Neural cell (in vitro differentiated cells): ENCODE data around the gene ENOSF1. TPM values are rescaled to one million over a fixed set of nuclear protein-coding genes. Genes with fewer than 3 reads are reported as not detected.

Source experiments
- H2AFZ ChIP-seq: fragments of 200-600, 300-800 bp; sonication (generic), shearing (Covaris generic); 2 replicates; pipeline ENCODE4 v1.6.0; 2014; ENCODE audit warnings: low read depth, mild to moderate bottlenecking, antibody characterized with exemption, low read length, moderate library complexity
- H3F3A ChIP-seq: fragments of 200-600 bp; shearing (Covaris generic); 2 replicates; pipeline ENCODE4 v1.6.1; 2016; ENCODE audit warnings: mild to moderate bottlenecking, moderate library complexity, mixed read lengths, antibody characterized with exemption, low read length; ENCODE audit not compliant: insufficient read depth, poor library complexity, severe bottlenecking
- H3K27ac ChIP-seq: fragments of 200-600, 300-800 bp; sonication (generic), shearing (Covaris generic); 2 replicates; pipeline ENCODE4 v1.5.1; 2014; ENCODE audit warnings: mild to moderate bottlenecking, low read length, moderate library complexity
- H3K27me3 ChIP-seq: fragments of 300-800, 200-600 bp; sonication (generic), shearing (Covaris generic); 2 replicates; pipeline ENCODE4 v1.6.0; 2014; ENCODE audit warnings: mild to moderate bottlenecking, low read depth, low read length, moderate library complexity; ENCODE audit not compliant: insufficient read depth
- H3K36me3 ChIP-seq: fragments of 300-800, 200-600 bp; sonication (generic), shearing (Covaris generic); 2 replicates; pipeline ENCODE4 v1.5.1; 2014; ENCODE audit warnings: mild to moderate bottlenecking, antibody characterized with exemption, low read length, moderate library complexity; ENCODE audit not compliant: insufficient read depth
- H3K4me2 ChIP-seq: fragments of 300-800, 200-600 bp; sonication (generic), shearing (Covaris generic); 2 replicates; pipeline ENCODE4 v1.6.0; 2014; ENCODE audit warnings: mild to moderate bottlenecking, low read length
- H3K4me3 ChIP-seq: fragments of 300-800, 200-600 bp; sonication (generic), shearing (Covaris generic); 2 replicates; pipeline ENCODE4 v1.5.1; 2014; ENCODE audit warnings: mild to moderate bottlenecking, low read length, moderate library complexity
- H3K79me2 ChIP-seq: fragments of 200-600 bp; shearing (Covaris generic); replicated peaks from 2 replicates; pipeline ENCODE4 v1.6.0; 2014; ENCODE audit warnings: mild to moderate bottlenecking, low read length, moderate library complexity; ENCODE audit not compliant: insufficient read depth
- H3K9ac ChIP-seq: fragments of 300-800, 200-600 bp; sonication (generic), shearing (Covaris generic); 2 replicates; pipeline ENCODE4 v1.6.1; 2016; ENCODE audit warnings: mild to moderate bottlenecking, low read length, mixed read lengths
- H3K9me2 ChIP-seq: fragments of 200-600 bp; shearing (Covaris generic); 2 replicates; pipeline ENCODE4 v1.6.1; 2016; ENCODE audit warnings: mild to moderate bottlenecking, low read length, mixed read lengths; ENCODE audit not compliant: insufficient read depth
- H3K9me3 ChIP-seq: fragments of 200-600, 300-800 bp; sonication (generic), shearing (Covaris generic); 2 replicates; pipeline ENCODE4 v1.6.1; 2016; ENCODE audit warnings: mild to moderate bottlenecking, mixed run types, low read length, moderate library complexity, mixed read lengths
- H4K20me1 ChIP-seq: fragments of 200-600 bp; shearing (Covaris generic); 2 replicates; pipeline ENCODE4 v1.6.1; 2016; ENCODE audit warnings: mild to moderate bottlenecking, mixed run types; ENCODE audit not compliant: insufficient read depth
- EP300 ChIP-seq: fragments of 450-650 bp; conservative IDR thresholded peaks from 2 replicates; pipeline ENCODE4 v1.6.1; 2014; ENCODE audit warnings: antibody characterized with exemption, mild to moderate bottlenecking, moderate library complexity; ENCODE audit not compliant: poor library complexity, severe bottlenecking
- EZH2 ChIP-seq: fragments of 200-600, 300-800 bp; shearing (Covaris generic), sonication (generic); IDR thresholded peaks from 2 replicates; pipeline ENCODE4 v1.6.1; 2014; ENCODE audit warnings: antibody characterized with exemption, low read length, borderline replicate concordance, mild to moderate bottlenecking; ENCODE audit not compliant: insufficient read depth, poor library complexity, severe bottlenecking
- MXI1 ChIP-seq: fragments of 450-650 bp; conservative IDR thresholded peaks from 2 replicates; pipeline ENCODE4 v1.6.1; 2014; ENCODE audit warnings: antibody characterized with exemption, mild to moderate bottlenecking; ENCODE audit not compliant: poor library complexity, severe bottlenecking
- POLR2AphosphoS5 ChIP-seq: IDR thresholded peaks from 2 replicates; pipeline ENCODE4 v1.6.1; 2012
- RAD21 ChIP-seq: fragments of 450-650 bp; conservative IDR thresholded peaks from 2 replicates; pipeline ENCODE4 v1.6.1; 2014; ENCODE audit warnings: antibody characterized with exemption, mild to moderate bottlenecking, moderate library complexity
- SMC3 ChIP-seq: fragments of 450-650 bp; conservative IDR thresholded peaks from 2 replicates; pipeline ENCODE4 v1.6.1; 2014; ENCODE audit warnings: antibody characterized with exemption, mild to moderate bottlenecking, moderate library complexity; ENCODE audit not compliant: poor library complexity
- TAF1 ChIP-seq: IDR thresholded peaks from 2 replicates; pipeline ENCODE4 v1.6.1; 2012; ENCODE audit warnings: low read depth
- polyA plus RNA-seq: library from polyadenylated mRNA; depleted of rRNA; stranded (reverse); fragments of >200 nt; gene quantifications from 2 replicates; pipeline ENCODE4 v1.2.3, GENCODE V29; 2014
- TF ChIP-seq, protein P1 (sequence below): IDR thresholded peaks from 2 replicates; pipeline ENCODE4 v1.6.1; 2012; ENCODE audit warnings: borderline replicate concordance
- TF ChIP-seq, protein P2 (sequence below): fragments of 450-650 bp; IDR thresholded peaks from 2 replicates; pipeline ENCODE4 v1.5.1; 2014; ENCODE audit warnings: antibody characterized with exemption, mild to moderate bottlenecking, moderate library complexity; ENCODE audit not compliant: poor library complexity, severe bottlenecking

Gene ENOSF1
- polyA plus RNA-seq, 1 donor from 2014 or later = 9.0 TPM

DNA sequence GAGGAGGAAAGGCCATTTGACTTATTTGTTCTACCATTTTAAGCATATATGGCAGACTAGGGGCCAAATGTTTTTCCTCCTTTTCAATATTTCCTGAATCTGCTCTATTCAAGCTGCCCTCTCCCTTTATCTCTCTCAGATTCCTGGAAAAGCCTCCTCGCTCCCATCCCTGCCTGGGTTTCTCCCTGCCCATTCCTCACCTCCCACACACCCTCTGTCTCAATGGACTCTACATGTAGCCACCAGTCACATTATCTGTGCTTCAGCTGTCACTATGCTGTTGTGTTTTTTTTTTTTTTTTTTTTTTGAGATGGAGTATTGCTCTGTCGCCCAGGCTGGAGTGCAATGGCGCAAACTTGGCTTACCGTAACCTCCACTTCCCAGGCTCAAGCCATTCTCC is 32.0 kb downstream of the ENOSF1 start:
- H3K27ac ChIP-seq = no peak overlapping the region
- no peaks in the 10 kb centered on the region for H3K9me2 ChIP-seq
- H3F3A ChIP-seq = no peaks in the 10 kb centered on the region
- no peak overlapping the region for H3K4me3 ChIP-seq
- no peaks in the 10 kb centered on the region for H3K9me3 ChIP-seq
- no peak overlapping the region for H2AFZ ChIP-seq
- no peak overlapping the region for H3K4me2 ChIP-seq
- no peaks in the 10 kb centered on the region for H3K36me3 ChIP-seq
- no peaks in the 10 kb centered on the region for H3K27me3 ChIP-seq
- H3K79me2 ChIP-seq = no peaks in the 10 kb centered on the region
- TF ChIP-seq EZH2 (no peak), MXI1 (no peak), EP300 (no peak), POLR2AphosphoS5 (no peak), RAD21 (no peak), TAF1 (no peak), SMC3 (no peak)
- TF ChIP-seq, protein P1, sequence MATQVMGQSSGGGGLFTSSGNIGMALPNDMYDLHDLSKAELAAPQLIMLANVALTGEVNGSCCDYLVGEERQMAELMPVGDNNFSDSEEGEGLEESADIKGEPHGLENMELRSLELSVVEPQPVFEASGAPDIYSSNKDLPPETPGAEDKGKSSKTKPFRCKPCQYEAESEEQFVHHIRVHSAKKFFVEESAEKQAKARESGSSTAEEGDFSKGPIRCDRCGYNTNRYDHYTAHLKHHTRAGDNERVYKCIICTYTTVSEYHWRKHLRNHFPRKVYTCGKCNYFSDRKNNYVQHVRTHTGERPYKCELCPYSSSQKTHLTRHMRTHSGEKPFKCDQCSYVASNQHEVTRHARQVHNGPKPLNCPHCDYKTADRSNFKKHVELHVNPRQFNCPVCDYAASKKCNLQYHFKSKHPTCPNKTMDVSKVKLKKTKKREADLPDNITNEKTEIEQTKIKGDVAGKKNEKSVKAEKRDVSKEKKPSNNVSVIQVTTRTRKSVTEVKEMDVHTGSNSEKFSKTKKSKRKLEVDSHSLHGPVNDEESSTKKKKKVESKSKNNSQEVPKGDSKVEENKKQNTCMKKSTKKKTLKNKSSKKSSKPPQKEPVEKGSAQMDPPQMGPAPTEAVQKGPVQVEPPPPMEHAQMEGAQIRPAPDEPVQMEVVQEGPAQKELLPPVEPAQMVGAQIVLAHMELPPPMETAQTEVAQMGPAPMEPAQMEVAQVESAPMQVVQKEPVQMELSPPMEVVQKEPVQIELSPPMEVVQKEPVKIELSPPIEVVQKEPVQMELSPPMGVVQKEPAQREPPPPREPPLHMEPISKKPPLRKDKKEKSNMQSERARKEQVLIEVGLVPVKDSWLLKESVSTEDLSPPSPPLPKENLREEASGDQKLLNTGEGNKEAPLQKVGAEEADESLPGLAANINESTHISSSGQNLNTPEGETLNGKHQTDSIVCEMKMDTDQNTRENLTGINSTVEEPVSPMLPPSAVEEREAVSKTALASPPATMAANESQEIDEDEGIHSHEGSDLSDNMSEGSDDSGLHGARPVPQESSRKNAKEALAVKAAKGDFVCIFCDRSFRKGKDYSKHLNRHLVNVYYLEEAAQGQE = no peak
- TF ChIP-seq, protein P2, sequence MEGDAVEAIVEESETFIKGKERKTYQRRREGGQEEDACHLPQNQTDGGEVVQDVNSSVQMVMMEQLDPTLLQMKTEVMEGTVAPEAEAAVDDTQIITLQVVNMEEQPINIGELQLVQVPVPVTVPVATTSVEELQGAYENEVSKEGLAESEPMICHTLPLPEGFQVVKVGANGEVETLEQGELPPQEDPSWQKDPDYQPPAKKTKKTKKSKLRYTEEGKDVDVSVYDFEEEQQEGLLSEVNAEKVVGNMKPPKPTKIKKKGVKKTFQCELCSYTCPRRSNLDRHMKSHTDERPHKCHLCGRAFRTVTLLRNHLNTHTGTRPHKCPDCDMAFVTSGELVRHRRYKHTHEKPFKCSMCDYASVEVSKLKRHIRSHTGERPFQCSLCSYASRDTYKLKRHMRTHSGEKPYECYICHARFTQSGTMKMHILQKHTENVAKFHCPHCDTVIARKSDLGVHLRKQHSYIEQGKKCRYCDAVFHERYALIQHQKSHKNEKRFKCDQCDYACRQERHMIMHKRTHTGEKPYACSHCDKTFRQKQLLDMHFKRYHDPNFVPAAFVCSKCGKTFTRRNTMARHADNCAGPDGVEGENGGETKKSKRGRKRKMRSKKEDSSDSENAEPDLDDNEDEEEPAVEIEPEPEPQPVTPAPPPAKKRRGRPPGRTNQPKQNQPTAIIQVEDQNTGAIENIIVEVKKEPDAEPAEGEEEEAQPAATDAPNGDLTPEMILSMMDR = no peak
- H3K9ac ChIP-seq = no peak overlapping the region
- no peaks in the 10 kb centered on the region for H4K20me1 ChIP-seq

DNA sequence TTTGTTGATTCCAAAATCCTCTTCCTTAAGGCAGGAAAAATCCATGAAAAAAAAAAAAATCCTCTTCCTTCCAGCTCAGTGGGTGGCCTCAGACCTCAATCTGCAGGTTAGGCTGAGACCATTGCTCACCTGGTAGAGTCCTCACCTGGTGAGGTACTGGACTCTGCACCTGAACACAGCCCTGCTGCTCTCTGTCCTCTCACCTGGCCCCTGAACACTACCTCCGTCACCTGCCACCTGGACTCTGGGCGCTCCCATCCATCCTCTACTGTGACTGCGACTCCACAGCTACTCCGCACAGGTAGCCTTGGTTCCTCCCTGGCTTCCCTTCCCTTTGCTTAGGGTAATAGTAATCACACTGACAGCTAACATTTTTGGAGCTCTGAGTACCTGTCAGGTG is 32.9 kb downstream of the ENOSF1 start:
- Histone ChIP-seq H3K4me2 (no peak overlapping the region), H3K36me3 (no peaks in the 10 kb centered on the region), H3K27me3 (no peaks in the 10 kb centered on the region), H3K9me2 (no peaks in the 10 kb centered on the region), H3F3A (no peaks in the 10 kb centered on the region), H4K20me1 (no peaks in the 10 kb centered on the region), H2AFZ (no peak overlapping the region), H3K9me3 (no peaks in the 10 kb centered on the region), H3K9ac (no peak overlapping the region), H3K27ac (no peak overlapping the region), H3K79me2 (no peaks in the 10 kb centered on the region), H3K4me3 (no peak overlapping the region)
- TF ChIP-seq, protein P2 = no peak
- TF ChIP-seq POLR2AphosphoS5 (no peak), RAD21 (no peak), TAF1 (no peak), EZH2 (no peak), SMC3 (no peak), EP300 (no peak), MXI1 (no peak)
- TF ChIP-seq, protein P1 = no peak
